Measurements from ENCODE around the gene SLC22A23. TPM values are rescaled to one million over a fixed set of nuclear protein-coding genes. Genes with fewer than 3 reads are reported as not detected.

SLC22A23 gene
- total and polyA plus RNA-seq, 5 donors from 2014 or later = 0.24 to 6.3 (median 0.71) TPM

- Histone ChIP-seq H3K4me3 (ENCODE audit: low read depth, low read length) (no peak overlapping the region), H3K9me3 (ENCODE audit: control insufficient read depth in 2 of 2, low read length in 2 of 2) (no peaks in the 10 kb centered on the region), H3K4me1 (ENCODE audit: control insufficient read depth, insufficient read depth, low read length, poor library complexity, severe bottlenecking) (peaks cover 12% of the 10 kb centered on the region), H3K36me3 (ENCODE audit: control insufficient read depth, insufficient read depth, low read length) (no peaks in the 10 kb centered on the region), H3K27me3 (ENCODE audit: control insufficient read depth, insufficient read depth, low read length) (peaks cover 3% of the 10 kb centered on the region), H3K27ac (ENCODE audit: insufficient read depth, low read length, poor library complexity, severe bottlenecking) (no peak overlapping the region)
- Mint-ChIP-seq H3K4me3 (no peak overlapping the region), H3K27ac (no peak overlapping the region), H3K27me3 (peaks cover 16% of the 10 kb centered on the region), H3K36me3 (peaks cover 10% of the 10 kb centered on the region), H3K9me3 (peaks cover 0 to 2% (median 0%) of the 10 kb centered on the region in 7 donors), H3K4me1 (peaks cover 11 to 22% (median 19%) of the 10 kb centered on the region in 4 donors)
- DNase-seq (no peak), ATAC-seq (ENCODE audit: low read depth in 2 of 2) (no peak)
Measured at GRCh38 chr6:3314176-3314575, 142.7 kb downstream of the SLC22A23 start.

- Mint-ChIP-seq H3K4me1 (peaks cover under 1 to 8% (median 5%) of the 10 kb centered on the region in 4 donors), H3K36me3 (peaks cover 9% of the 10 kb centered on the region), H3K4me3 (no peak overlapping the region), H3K9me3 (peaks cover 0 to 2% (median 0%) of the 10 kb centered on the region in 7 donors), H3K27me3 (peaks cover 12% of the 10 kb centered on the region), H3K27ac (no peak overlapping the region)
- Histone ChIP-seq H3K27me3 (ENCODE audit: control insufficient read depth, insufficient read depth, low read length) (peaks cover 3% of the 10 kb centered on the region), H3K4me3 (ENCODE audit: low read depth, low read length) (no peak overlapping the region), H3K9me3 (ENCODE audit: control insufficient read depth in 2 of 2, low read length in 2 of 2) (no peaks in the 10 kb centered on the region), H3K36me3 (ENCODE audit: control insufficient read depth, insufficient read depth, low read length) (no peaks in the 10 kb centered on the region), H3K27ac (ENCODE audit: insufficient read depth, low read length, poor library complexity, severe bottlenecking) (no peak overlapping the region), H3K4me1 (ENCODE audit: control insufficient read depth, insufficient read depth, low read length, poor library complexity, severe bottlenecking) (peaks cover 2% of the 10 kb centered on the region)
- no peak for ATAC-seq (ENCODE audit: low read depth in 2 of 2)
- DNase-seq = no peak
Measured at GRCh38 chr6:3312604-3313231, 144.1 kb downstream of the SLC22A23 start.

GRCh38 chr6:3311826-3312225 lies 145.0 kb downstream of the SLC22A23 start:
- Histone ChIP-seq H3K36me3 (ENCODE audit: control insufficient read depth, insufficient read depth, low read length) (no peaks in the 10 kb centered on the region), H3K4me1 (ENCODE audit: control insufficient read depth, insufficient read depth, low read length, poor library complexity, severe bottlenecking) (no peaks in the 10 kb centered on the region), H3K27ac (ENCODE audit: insufficient read depth, low read length, poor library complexity, severe bottlenecking) (no peak overlapping the region), H3K4me3 (ENCODE audit: low read depth, low read length) (no peak overlapping the region), H3K27me3 (ENCODE audit: control insufficient read depth, insufficient read depth, low read length) (peaks cover 3% of the 10 kb centered on the region), H3K9me3 (ENCODE audit: control insufficient read depth in 2 of 2, low read length in 2 of 2) (no peaks in the 10 kb centered on the region)
- H3K27me3 Mint-ChIP-seq = peaks cover 12% of the 10 kb centered on the region
- DNase-seq (no peak), ATAC-seq (ENCODE audit: low read depth in 2 of 2) (no peak)
- no peak overlapping the region for H3K27ac Mint-ChIP-seq
- no peaks in the 10 kb centered on the region for H3K36me3 Mint-ChIP-seq
- H3K4me1 Mint-ChIP-seq = peaks cover 0 to 2% (median 0%) of the 10 kb centered on the region in 4 donors
- H3K9me3 Mint-ChIP-seq = peaks cover 0 to 2% (median 0%) of the 10 kb centered on the region in 7 donors
- no peak overlapping the region for H3K4me3 Mint-ChIP-seq

GRCh38 chr6:3310703-3311102 lies 146.1 kb downstream of the SLC22A23 start:
- Mint-ChIP-seq H3K4me3 (no peak overlapping the region), H3K36me3 (peaks cover 3% of the 10 kb centered on the region), H3K9me3 (peaks cover 0 to 2% (median 0%) of the 10 kb centered on the region in 7 donors), H3K4me1 (peaks cover 0 to 2% (median 0%) of the 10 kb centered on the region in 4 donors), H3K27me3 (peaks cover 12% of the 10 kb centered on the region), H3K27ac (no peak overlapping the region)
- H3K27ac ChIP-seq (ENCODE audit: insufficient read depth, low read length, poor library complexity, severe bottlenecking) = no peak overlapping the region
- no peak for DNase-seq
- no peaks in the 10 kb centered on the region for H3K9me3 ChIP-seq (ENCODE audit: control insufficient read depth in 2 of 2, low read length in 2 of 2)
- no peak overlapping the region for H3K4me3 ChIP-seq (ENCODE audit: low read depth, low read length)
- no peak for ATAC-seq (ENCODE audit: low read depth in 2 of 2)
- no peaks in the 10 kb centered on the region for H3K4me1 ChIP-seq (ENCODE audit: control insufficient read depth, insufficient read depth, low read length, poor library complexity, severe bottlenecking)
- H3K36me3 ChIP-seq (ENCODE audit: control insufficient read depth, insufficient read depth, low read length) = no peaks in the 10 kb centered on the region
- peaks cover 3% of the 10 kb centered on the region for H3K27me3 ChIP-seq (ENCODE audit: control insufficient read depth, insufficient read depth, low read length)

DNA sequence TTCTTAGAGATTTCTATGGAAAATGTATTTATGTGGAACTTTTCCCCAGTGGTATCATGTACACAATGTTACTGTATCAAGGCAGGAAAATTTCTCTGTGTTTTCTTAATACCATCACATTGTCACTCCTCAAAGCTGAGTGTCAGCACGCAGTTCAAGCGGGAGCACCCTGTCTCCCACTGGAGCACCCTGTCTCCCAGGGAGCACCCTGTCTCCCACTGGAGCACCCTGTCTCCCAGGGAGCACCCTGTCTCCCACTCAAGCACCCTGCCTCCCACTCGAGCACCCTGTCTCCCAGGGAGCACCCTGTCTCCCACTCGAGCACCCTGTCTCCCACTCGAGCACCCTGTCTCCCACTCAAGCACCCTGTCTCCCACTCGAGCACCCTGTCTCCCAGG lies 146.8 kb downstream of the SLC22A23 start:
- no peaks in the 10 kb centered on the region for H3K36me3 ChIP-seq (ENCODE audit: control insufficient read depth, insufficient read depth, low read length)
- H3K9me3 Mint-ChIP-seq = peaks cover 0 to 2% (median 0%) of the 10 kb centered on the region in 7 donors
- H3K27ac ChIP-seq (ENCODE audit: insufficient read depth, low read length, poor library complexity, severe bottlenecking) = no peak overlapping the region
- peaks cover 7% of the 10 kb centered on the region for H3K36me3 Mint-ChIP-seq
- ATAC-seq (ENCODE audit: low read depth in 2 of 2) = no peak
- peaks cover 0 to 2% (median 0%) of the 10 kb centered on the region in 4 donors for H3K4me1 Mint-ChIP-seq
- peaks cover 2% of the 10 kb centered on the region for H3K27me3 ChIP-seq (ENCODE audit: control insufficient read depth, insufficient read depth, low read length)
- H3K4me3 ChIP-seq (ENCODE audit: low read depth, low read length) = no peak overlapping the region
- H3K4me3 Mint-ChIP-seq = no peak overlapping the region
- no peaks in the 10 kb centered on the region for H3K9me3 ChIP-seq (ENCODE audit: control insufficient read depth in 2 of 2, low read length in 2 of 2)
- no peaks in the 10 kb centered on the region for H3K4me1 ChIP-seq (ENCODE audit: control insufficient read depth, insufficient read depth, low read length, poor library complexity, severe bottlenecking)
- no peak for DNase-seq
- no peak overlapping the region for H3K27ac Mint-ChIP-seq
- peaks cover 12% of the 10 kb centered on the region for H3K27me3 Mint-ChIP-seq

DNA sequence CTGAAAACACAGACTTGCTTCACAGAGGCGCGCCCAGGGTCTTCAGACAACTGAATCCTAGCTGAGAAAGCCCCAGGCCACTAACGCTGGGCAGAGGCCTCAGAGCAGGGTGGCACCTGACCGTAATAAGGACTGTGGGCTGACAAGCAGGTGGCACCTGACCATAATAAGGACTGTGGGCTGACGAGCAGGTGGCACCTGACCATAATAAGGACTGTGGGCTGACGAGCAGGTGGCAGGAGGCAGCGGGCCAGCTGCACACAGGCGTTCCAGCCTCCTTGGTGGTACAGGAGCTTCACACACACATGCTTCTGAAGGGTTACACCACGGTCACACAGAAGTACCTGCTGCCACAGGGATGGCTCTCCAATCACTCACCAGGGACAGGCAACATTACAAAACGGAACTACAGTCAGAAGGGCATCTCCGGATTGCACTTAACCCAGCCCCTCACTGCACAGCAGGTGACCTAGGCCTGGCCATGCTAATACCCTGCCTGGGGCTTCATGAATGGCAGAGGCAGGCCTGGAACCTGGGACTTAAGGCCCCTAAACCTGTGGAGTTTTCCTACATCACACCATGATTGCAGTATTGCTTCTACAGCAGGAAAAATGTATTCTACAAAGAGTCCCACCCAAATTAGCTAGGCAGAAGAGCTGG lies 147.3 kb downstream of the SLC22A23 start:
- no peaks in the 10 kb centered on the region for H3K27me3 ChIP-seq (ENCODE audit: control insufficient read depth, insufficient read depth, low read length)
- H3K36me3 ChIP-seq (ENCODE audit: control insufficient read depth, insufficient read depth, low read length) = no peaks in the 10 kb centered on the region
- no peak overlapping the region for H3K27ac Mint-ChIP-seq
- no peak for DNase-seq
- no peaks in the 10 kb centered on the region for H3K9me3 Mint-ChIP-seq
- peaks cover 12% of the 10 kb centered on the region for H3K27me3 Mint-ChIP-seq
- H3K36me3 Mint-ChIP-seq = peaks cover 10% of the 10 kb centered on the region
- no peak overlapping the region for H3K4me3 Mint-ChIP-seq
- ATAC-seq (ENCODE audit: low read depth in 2 of 2) = no peak
- no peak overlapping the region for H3K27ac ChIP-seq (ENCODE audit: insufficient read depth, low read length, poor library complexity, severe bottlenecking)
- no peaks in the 10 kb centered on the region for H3K4me1 ChIP-seq (ENCODE audit: control insufficient read depth, insufficient read depth, low read length, poor library complexity, severe bottlenecking)
- no peak overlapping the region for H3K4me3 ChIP-seq (ENCODE audit: low read depth, low read length)
- H3K4me1 Mint-ChIP-seq = no peaks in the 10 kb centered on the region
- H3K9me3 ChIP-seq (ENCODE audit: control insufficient read depth in 2 of 2, low read length in 2 of 2) = no peaks in the 10 kb centered on the region

DNA sequence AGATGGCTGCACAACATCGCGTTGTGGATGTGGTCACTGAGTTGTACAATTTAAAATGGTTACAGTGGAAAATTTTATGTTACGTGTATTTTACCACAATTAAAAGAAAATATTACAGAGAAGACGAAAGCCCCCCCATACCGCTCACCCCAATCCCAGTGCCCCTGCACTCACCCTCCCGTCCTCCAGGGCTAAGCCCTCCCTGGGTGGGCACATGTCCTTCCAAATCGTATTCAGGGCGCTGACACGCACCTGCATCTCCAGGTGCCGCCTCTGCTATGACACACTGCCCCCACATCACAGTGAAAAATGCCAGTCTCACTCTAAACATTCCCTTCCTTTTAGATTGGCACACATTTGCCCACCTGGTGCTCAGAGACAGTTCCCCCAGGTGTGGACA lies 148.7 kb downstream of the SLC22A23 start:
- no peaks in the 10 kb centered on the region for H3K9me3 ChIP-seq (ENCODE audit: control insufficient read depth in 2 of 2, low read length in 2 of 2)
- ATAC-seq (ENCODE audit: low read depth in 2 of 2) (no peak), DNase-seq (no peak)
- no peak overlapping the region for H3K4me3 ChIP-seq (ENCODE audit: low read depth, low read length)
- Mint-ChIP-seq H3K4me3 (no peak overlapping the region), H3K36me3 (peaks cover 11% of the 10 kb centered on the region), H3K9me3 (no peaks in the 10 kb centered on the region), H3K27ac (no peak overlapping the region), H3K27me3 (peaks cover 9% of the 10 kb centered on the region), H3K4me1 (no peaks in the 10 kb centered on the region)
- no peaks in the 10 kb centered on the region for H3K36me3 ChIP-seq (ENCODE audit: control insufficient read depth, insufficient read depth, low read length)
- H3K27me3 ChIP-seq (ENCODE audit: control insufficient read depth, insufficient read depth, low read length) = no peaks in the 10 kb centered on the region
- no peak overlapping the region for H3K27ac ChIP-seq (ENCODE audit: insufficient read depth, low read length, poor library complexity, severe bottlenecking)
- H3K4me1 ChIP-seq (ENCODE audit: control insufficient read depth, insufficient read depth, low read length, poor library complexity, severe bottlenecking) = no peaks in the 10 kb centered on the region

DNA sequence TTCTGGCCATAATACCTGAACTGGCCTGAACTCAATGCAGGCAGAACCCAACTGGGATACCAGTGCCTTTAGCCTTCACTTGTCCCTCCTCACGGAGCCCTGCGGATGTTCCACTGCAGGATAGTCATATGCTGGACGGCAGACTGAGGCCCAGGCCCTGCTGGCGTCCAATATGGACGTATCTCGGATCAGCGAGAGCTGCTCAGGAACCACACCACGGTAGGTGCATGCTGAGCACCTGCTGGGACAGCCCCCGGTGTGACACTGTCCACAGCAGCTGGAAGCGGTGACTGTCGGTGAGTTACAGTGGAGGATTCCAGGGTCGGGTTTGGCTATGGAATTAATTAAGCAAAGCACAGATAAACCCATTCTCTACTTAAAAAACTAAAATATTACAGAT lies 149.4 kb downstream of the SLC22A23 start:
- no peak for DNase-seq
- no peak for ATAC-seq (ENCODE audit: low read depth in 2 of 2)
- Mint-ChIP-seq H3K36me3 (peaks cover 11% of the 10 kb centered on the region), H3K27ac (no peak overlapping the region), H3K4me3 (no peak overlapping the region), H3K27me3 (peaks cover 9% of the 10 kb centered on the region), H3K9me3 (peaks cover 0 to 2% (median 0%) of the 10 kb centered on the region in 7 donors), H3K4me1 (no peaks in the 10 kb centered on the region)
- Histone ChIP-seq H3K4me3 (ENCODE audit: low read depth, low read length) (no peak overlapping the region), H3K9me3 (ENCODE audit: control insufficient read depth in 2 of 2, low read length in 2 of 2) (no peaks in the 10 kb centered on the region), H3K36me3 (ENCODE audit: control insufficient read depth, insufficient read depth, low read length) (no peaks in the 10 kb centered on the region), H3K27ac (ENCODE audit: insufficient read depth, low read length, poor library complexity, severe bottlenecking) (no peak overlapping the region), H3K4me1 (ENCODE audit: control insufficient read depth, insufficient read depth, low read length, poor library complexity, severe bottlenecking) (no peaks in the 10 kb centered on the region), H3K27me3 (ENCODE audit: control insufficient read depth, insufficient read depth, low read length) (no peaks in the 10 kb centered on the region)
